Esophagus muscularis mucosa (tissue), 3 donors: ENCODE data around the gene CCSAP.
"Not testable (repeated sequence)": the region's sequence is repeated elsewhere in the genome, so short reads cannot be mapped to it uniquely, and the experiment has no call there.

Experiments
- POLR2A ChIP-seq: fragments of 450-650 bp; IDR thresholded peaks from one replicate; pipeline ENCODE4 v1.6.1; 2017; ENCODE audit warnings: antibody characterized with exemption, moderate library complexity, mild to moderate bottlenecking, low read depth
- POLR2AphosphoS5 ChIP-seq, 2 donors: sonication (generic); formaldehyde crosslinking; IDR thresholded peaks; one replicate each; pipeline ENCODE4 v1.6.1; 2017; ENCODE audit warnings: antibody characterized with exemption in 2 of 2
- TF ChIP-seq, protein P1 (sequence below), 3 experiments: fragments of 200-600 bp in 2 of 3; fragments of 450-650 bp in 1 of 3; sonication (generic) in 2 of 3; IDR thresholded peaks; one replicate each; pipeline ENCODE4 v1.5.1; 2017 to 2019; ENCODE audit warnings: antibody characterized with exemption in 3 of 3, mild to moderate bottlenecking in 2 of 3, moderate library complexity in 1 of 3

DNA sequence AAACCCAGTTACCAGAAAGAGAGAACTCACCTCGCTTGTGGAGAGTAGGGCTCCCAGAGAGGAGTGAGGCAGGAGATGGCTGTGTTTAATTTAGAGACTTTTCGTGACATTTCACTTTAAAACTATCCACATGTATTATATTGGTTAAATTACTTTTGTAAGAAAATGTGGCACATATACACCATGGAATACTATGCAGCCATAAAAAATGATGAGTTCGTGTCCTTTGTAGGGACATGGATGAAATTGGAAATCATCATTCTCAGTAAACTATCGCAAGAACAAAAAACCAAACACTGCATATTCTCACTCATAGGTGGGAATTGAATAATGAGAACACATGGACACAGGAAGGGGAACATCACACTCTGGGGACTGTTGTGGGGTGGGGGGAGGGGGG is 51.2 kb downstream of the CCSAP start:
- not testable (repeated sequence) for TF ChIP-seq POLR2A; POLR2AphosphoS5 (IDR thresholded peaks at IDR 0.05)
- TF ChIP-seq, protein P1, sequence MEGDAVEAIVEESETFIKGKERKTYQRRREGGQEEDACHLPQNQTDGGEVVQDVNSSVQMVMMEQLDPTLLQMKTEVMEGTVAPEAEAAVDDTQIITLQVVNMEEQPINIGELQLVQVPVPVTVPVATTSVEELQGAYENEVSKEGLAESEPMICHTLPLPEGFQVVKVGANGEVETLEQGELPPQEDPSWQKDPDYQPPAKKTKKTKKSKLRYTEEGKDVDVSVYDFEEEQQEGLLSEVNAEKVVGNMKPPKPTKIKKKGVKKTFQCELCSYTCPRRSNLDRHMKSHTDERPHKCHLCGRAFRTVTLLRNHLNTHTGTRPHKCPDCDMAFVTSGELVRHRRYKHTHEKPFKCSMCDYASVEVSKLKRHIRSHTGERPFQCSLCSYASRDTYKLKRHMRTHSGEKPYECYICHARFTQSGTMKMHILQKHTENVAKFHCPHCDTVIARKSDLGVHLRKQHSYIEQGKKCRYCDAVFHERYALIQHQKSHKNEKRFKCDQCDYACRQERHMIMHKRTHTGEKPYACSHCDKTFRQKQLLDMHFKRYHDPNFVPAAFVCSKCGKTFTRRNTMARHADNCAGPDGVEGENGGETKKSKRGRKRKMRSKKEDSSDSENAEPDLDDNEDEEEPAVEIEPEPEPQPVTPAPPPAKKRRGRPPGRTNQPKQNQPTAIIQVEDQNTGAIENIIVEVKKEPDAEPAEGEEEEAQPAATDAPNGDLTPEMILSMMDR (IDR thresholded peaks at IDR 0.05), result not testable (repeated sequence)
